ENCODE results near the gene KIF1C.

GRCh38 chr17:4999430-5000093, 1.8 kb downstream of the KIF1C start:
- no peak for TF ChIP-seq CTCF (IDR thresholded peaks at IDR 0.05)
- no peak for TF ChIP-seq POLR2A (IDR thresholded peaks at IDR 0.05)
